Fibroblast of lung (primary cell): ENCODE measurements around the gene TSPAN5.

Experiments
- EZH2 ChIP-seq: IDR thresholded peaks from 2 replicates; pipeline ENCODE4 v1.5.1; 2012; ENCODE audit warnings: low read length, control low read depth, mild to moderate bottlenecking; ENCODE audit errors: missing control alignments
- TF ChIP-seq, protein P1 (sequence below), 2 donors: IDR thresholded peaks in 1 of 2; conservative IDR thresholded peaks in 1 of 2; 1 replicate in 1 of 2; 2 replicates in 1 of 2; pipeline ENCODE4 v1.5.1; 2011 to 2012; ENCODE audit warnings: low read length in 2 of 2, control low read depth in 1 of 2, inconsistent platforms in 1 of 2, low read depth in 1 of 2, mild to moderate bottlenecking in 1 of 2

DNA sequence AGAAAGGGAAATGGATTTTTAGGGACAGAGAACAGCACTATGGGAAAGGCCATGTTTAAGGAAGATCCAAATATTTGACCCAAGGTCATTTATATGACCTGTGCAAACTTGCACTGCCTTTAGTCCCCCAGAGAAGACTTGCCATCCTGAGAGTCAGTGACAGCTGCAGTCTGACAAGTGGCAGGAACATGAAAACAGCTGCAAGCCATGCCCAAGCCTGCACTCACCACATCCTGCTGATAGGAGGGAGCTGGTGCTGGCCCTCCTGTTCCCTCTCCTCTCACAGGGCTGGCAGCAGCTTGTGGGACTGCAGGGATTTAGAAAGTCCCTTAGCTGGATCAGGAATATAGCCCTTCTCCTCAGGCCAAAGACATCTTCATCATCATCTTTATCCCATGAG, 209.5 kb downstream of the TSPAN5 start:
- TF ChIP-seq, protein P1, sequence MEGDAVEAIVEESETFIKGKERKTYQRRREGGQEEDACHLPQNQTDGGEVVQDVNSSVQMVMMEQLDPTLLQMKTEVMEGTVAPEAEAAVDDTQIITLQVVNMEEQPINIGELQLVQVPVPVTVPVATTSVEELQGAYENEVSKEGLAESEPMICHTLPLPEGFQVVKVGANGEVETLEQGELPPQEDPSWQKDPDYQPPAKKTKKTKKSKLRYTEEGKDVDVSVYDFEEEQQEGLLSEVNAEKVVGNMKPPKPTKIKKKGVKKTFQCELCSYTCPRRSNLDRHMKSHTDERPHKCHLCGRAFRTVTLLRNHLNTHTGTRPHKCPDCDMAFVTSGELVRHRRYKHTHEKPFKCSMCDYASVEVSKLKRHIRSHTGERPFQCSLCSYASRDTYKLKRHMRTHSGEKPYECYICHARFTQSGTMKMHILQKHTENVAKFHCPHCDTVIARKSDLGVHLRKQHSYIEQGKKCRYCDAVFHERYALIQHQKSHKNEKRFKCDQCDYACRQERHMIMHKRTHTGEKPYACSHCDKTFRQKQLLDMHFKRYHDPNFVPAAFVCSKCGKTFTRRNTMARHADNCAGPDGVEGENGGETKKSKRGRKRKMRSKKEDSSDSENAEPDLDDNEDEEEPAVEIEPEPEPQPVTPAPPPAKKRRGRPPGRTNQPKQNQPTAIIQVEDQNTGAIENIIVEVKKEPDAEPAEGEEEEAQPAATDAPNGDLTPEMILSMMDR (conservative IDR thresholded peaks at IDR 0.05 in 1 of 2, IDR thresholded peaks at IDR 0.05 in 1 of 2; ENCODE audit: low read depth in 1 of 2, low read length in 2 of 2), result no peak
- no peak for TF ChIP-seq EZH2
